Naive thymus-derived CD4-positive, alpha-beta T cell (primary cell): ENCODE data around the gene RASA2. TPM values are rescaled to one million over a fixed set of nuclear protein-coding genes. Genes with fewer than 3 reads are reported as not detected.

Source experiments
- ATAC-seq: fragments of 150-1000 bp; cut with Tn5 transposase; 2 replicates; pipeline ENCODE4 v1.10.0; 2021; ENCODE audit warnings: mild to moderate bottlenecking, moderate library complexity
- CTCF ChIA-PET: fragments of 350-600 bp; sonication (Branson Sonifier 250); formaldehyde crosslinking; loops from one replicate; lab custom pipeline; 2021; ENCODE audit warnings: antibody characterized with exemption; lab: Charles Lee
- POLR2A ChIA-PET: fragments of 350-600 bp; sonication (Branson Sonifier 250); formaldehyde crosslinking; loops from one replicate; lab custom pipeline; 2021; ENCODE audit warnings: antibody characterized with exemption, inconsistent platforms; lab: Charles Lee
- DNase-seq, 9 donors: peaks; one replicate each; pipeline versions ENCODE4 v3.0.0 to v3.0.0-alpha.2; 2020 to 2022; ENCODE audit warnings: mixed read lengths in 1 of 9
- H3K27ac ChIP-seq: one replicate; pipeline ENCODE4 v1.7.0; 2013; ENCODE audit warnings: mild to moderate bottlenecking, low read depth, low read length, moderate library complexity
- H3K27me3 ChIP-seq, 2 donors: one replicate each; pipeline ENCODE4 v1.7.0; 2013; ENCODE audit warnings: low read length in 2 of 2, mild to moderate bottlenecking in 2 of 2, moderate library complexity in 2 of 2; ENCODE audit not compliant: control insufficient read depth in 2 of 2, insufficient read depth in 2 of 2
- H3K36me3 ChIP-seq, 3 experiments: 1 replicate in 2 of 3; 2 replicates in 1 of 3; pipeline ENCODE4 v1.7.0; 2013; ENCODE audit warnings: low read length in 3 of 3, mild to moderate bottlenecking in 3 of 3, moderate library complexity in 1 of 3; ENCODE audit not compliant: insufficient read depth in 3 of 3, control insufficient read depth in 2 of 3
- H3K4me1 ChIP-seq, 2 donors: one replicate each; pipeline ENCODE4 v1.7.0; 2013; ENCODE audit warnings: low read length in 2 of 2, mild to moderate bottlenecking in 2 of 2, moderate library complexity in 1 of 2; ENCODE audit not compliant: control insufficient read depth in 2 of 2, insufficient read depth in 2 of 2
- H3K4me3 ChIP-seq: 2 replicates; pipeline ENCODE4 v1.7.0; 2013; ENCODE audit warnings: mild to moderate bottlenecking, low read length
- H3K9me3 ChIP-seq, 3 experiments: 1 replicate in 2 of 3; 2 replicates in 1 of 3; pipeline ENCODE4 v1.7.0; 2013; ENCODE audit warnings: low read length in 3 of 3; ENCODE audit not compliant: control insufficient read depth in 2 of 3
- H3K27ac Mint-ChIP-seq, 9 donors: one replicate each; pipeline ENCODE4 v1.8.0; 2020 to 2022; ENCODE audit warnings: mixed read lengths in 9 of 9, mild to moderate bottlenecking in 8 of 9, moderate library complexity in 5 of 9, inconsistent platforms in 2 of 9
- H3K27me3 Mint-ChIP-seq, 5 donors: one replicate each; pipeline ENCODE4 v1.8.0; 2021 to 2022; ENCODE audit warnings: mixed read lengths in 5 of 5, mild to moderate bottlenecking in 1 of 5
- H3K36me3 Mint-ChIP-seq, 5 donors: one replicate each; pipeline ENCODE4 v1.8.0; 2020 to 2022; ENCODE audit warnings: mixed read lengths in 5 of 5, mild to moderate bottlenecking in 3 of 5, inconsistent platforms in 1 of 5
- H3K4me1 Mint-ChIP-seq, 7 donors: one replicate each; pipeline ENCODE4 v1.8.0; 2020 to 2022; ENCODE audit warnings: mixed read lengths in 7 of 7, mild to moderate bottlenecking in 3 of 7, inconsistent platforms in 1 of 7
- H3K4me3 Mint-ChIP-seq, 10 donors: one replicate each; pipeline ENCODE4 v1.8.0; 2020 to 2022; ENCODE audit warnings: mild to moderate bottlenecking in 10 of 10, mixed read lengths in 10 of 10, moderate library complexity in 6 of 10, inconsistent platforms in 2 of 10
- H3K9me3 Mint-ChIP-seq, 11 donors: one replicate each; pipeline ENCODE4 v1.8.0; 2020 to 2022; ENCODE audit warnings: mixed read lengths in 11 of 11, mild to moderate bottlenecking in 4 of 11, inconsistent platforms in 1 of 11, moderate library complexity in 1 of 11
- intact Hi-C, 2 donors: fragments of 100-400 bp; cut with micrococcal nuclease; formaldehyde crosslinking; loops; one replicate each; pipeline ENCODE4 v1.15.1; 2023
- polyA plus RNA-seq, 2 donors: library from polyadenylated mRNA; unstranded; fragments of 300-500 nt; fragmentation: Illumina TruSeq; gene quantifications; one replicate each; pipeline ENCODE4 v1.2.3, GENCODE V29; 2021
- total RNA-seq, 6 experiments: library from RNA in 5 of 6; stranded (reverse) in 5 of 6; gene quantifications; 1 replicate in 5 of 6; 2 replicates in 1 of 6; pipeline ENCODE4 v1.2.3 and lab custom pipeline; 2021 to 2026

Gene RASA2
- total and polyA plus RNA-seq, 7 experiments from 2014 or later = 51.0 to 120 (median 77.3) TPM

GRCh38 chr3:141564241-141564640 lies 77.4 kb downstream of the RASA2 start:
- Histone ChIP-seq H3K4me1 (peaks cover 0 to 14% of the 10 kb centered on the region in 2 donors), H3K9me3 (no peaks in the 10 kb centered on the region), H3K27me3 (no peaks in the 10 kb centered on the region), H3K36me3 (peaks cover 4 to 34% (median 6%) of the 10 kb centered on the region in 3 experiments), H3K27ac (no peak overlapping the region), H3K4me3 (no peak overlapping the region)
- H3K36me3 Mint-ChIP-seq = peaks cover 5 to 22% (median 14%) of the 10 kb centered on the region in 5 donors
- ATAC-seq (no peak), DNase-seq (no peak)
- no peak overlapping the region for H3K4me3 Mint-ChIP-seq
- no peaks in the 10 kb centered on the region for H3K27me3 Mint-ChIP-seq
- intact Hi-C loops = no loop called here
- peak overlapping the region in 7 of 9 donors; percentile 11 to 77 (median 43) for H3K27ac Mint-ChIP-seq
- ChIA-PET POLR2A (interaction anchor here (1.0 kb wide), 1 partner anchor 90 kb away, joined by 4 read pairs; no protein-coding TSS in a partner anchor), CTCF (interaction anchor here (0.8 to 7.4 kb wide), 3 partner anchors 13 to 105 kb away, joined by 3 to 134 read pairs (median 64); no protein-coding TSS in a partner anchor)
- no peaks in the 10 kb centered on the region for H3K9me3 Mint-ChIP-seq
- H3K4me1 Mint-ChIP-seq = peaks cover 8 to 54% (median 29%) of the 10 kb centered on the region in 7 donors

- H3K4me1 ChIP-seq = peaks cover 0 to 3% of the 10 kb centered on the region in 2 donors
- no peaks in the 10 kb centered on the region for H3K27me3 Mint-ChIP-seq
- no peaks in the 10 kb centered on the region for H3K9me3 Mint-ChIP-seq
- peaks cover 5 to 26% (median 13%) of the 10 kb centered on the region in 5 donors for H3K36me3 Mint-ChIP-seq
- ATAC-seq = no peak
- H3K9me3 ChIP-seq = no peaks in the 10 kb centered on the region
- DNase-seq = no peak
- CTCF ChIA-PET = interaction anchor here (0.6 to 1.6 kb wide), 4 partner anchors 27 to 343 kb away, joined by 3 to 6 read pairs (median 4); no protein-coding TSS in a partner anchor
- no peak overlapping the region for H3K4me3 ChIP-seq
- intact Hi-C loops = no loop called here
- H3K4me1 Mint-ChIP-seq = peaks cover 0 to 31% (median 18%) of the 10 kb centered on the region in 7 donors
- POLR2A ChIA-PET = interaction anchor here (0.7 to 0.9 kb wide), 2 partner anchors 49 to 83 kb away, joined by 3 read pairs; no protein-coding TSS in a partner anchor
- no peaks in the 10 kb centered on the region for H3K27me3 ChIP-seq
- H3K4me3 Mint-ChIP-seq = no peak overlapping the region
- no peak overlapping the region for H3K27ac ChIP-seq
- peaks cover 4 to 41% (median 18%) of the 10 kb centered on the region in 3 experiments for H3K36me3 ChIP-seq
- peak overlapping the region in 4 of 9 donors; percentile 46 to 76 (median 58) for H3K27ac Mint-ChIP-seq
Observed at GRCh38 chr3:141570068-141570467, 83.2 kb downstream of the RASA2 start.

- peak overlapping the region; percentile 47 for H3K27ac ChIP-seq
- DNase-seq (peak in 4 of 9 donors; percentile 14 to 44 (median 41)), ATAC-seq (peak; percentile 82)
- peaks cover 4 to 36% (median 19%) of the 10 kb centered on the region in 5 donors for H3K36me3 Mint-ChIP-seq
- H3K4me1 Mint-ChIP-seq = peaks cover 8 to 17% (median 12%) of the 10 kb centered on the region in 7 donors
- no peaks in the 10 kb centered on the region for H3K27me3 Mint-ChIP-seq
- H3K36me3 ChIP-seq = peaks cover 26 to 71% (median 34%) of the 10 kb centered on the region in 3 experiments
- intact Hi-C loops = loop anchor here (1.0 to 5.0 kb wide), 8 partner anchors 66 to 704 kb away; partner anchors contain the start of gene RNF7 (in 1 of the 2)
- no peaks in the 10 kb centered on the region for H3K9me3 Mint-ChIP-seq
- H3K27ac Mint-ChIP-seq = peak overlapping the region; percentile 36 to 88 (median 69)
- H3K4me3 ChIP-seq = no peak overlapping the region
- no peaks in the 10 kb centered on the region for H3K4me1 ChIP-seq
- no peaks in the 10 kb centered on the region for H3K9me3 ChIP-seq
- peak overlapping the region in 8 of 10 donors; percentile 7 to 64 (median 48) for H3K4me3 Mint-ChIP-seq
- ChIA-PET CTCF (interaction anchor here (1.0 to 2.0 kb wide), 4 partner anchors 14 to 299 kb away, joined by 3 to 10 read pairs (median 6); no protein-coding TSS in a partner anchor), POLR2A (no interaction called here)
- no peaks in the 10 kb centered on the region for H3K27me3 ChIP-seq
Observed at GRCh38 chr3:141575879-141576743, 89.3 kb downstream of the RASA2 start.

GRCh38 chr3:141576744-141577052 lies 89.9 kb downstream of the RASA2 start:
- intact Hi-C loops = loop anchor here (1.0 to 5.0 kb wide), 8 partner anchors 66 to 704 kb away; partner anchors contain the start of gene RNF7 (in 1 of the 2)
- no peak for DNase-seq

GRCh38 chr3:141578202-141578973 lies 91.6 kb downstream of the RASA2 start:
- peak overlapping the region in 3 of 9 donors; percentile 24 to 58 (median 25) for H3K27ac Mint-ChIP-seq
- H3K27me3 Mint-ChIP-seq = no peaks in the 10 kb centered on the region
- peaks cover 4 to 27% (median 21%) of the 10 kb centered on the region in 5 donors for H3K36me3 Mint-ChIP-seq
- Histone ChIP-seq H3K4me3 (no peak overlapping the region), H3K27ac (no peak overlapping the region), H3K9me3 (no peaks in the 10 kb centered on the region), H3K27me3 (no peaks in the 10 kb centered on the region), H3K4me1 (no peaks in the 10 kb centered on the region), H3K36me3 (peaks cover 30 to 72% (median 30%) of the 10 kb centered on the region in 3 experiments)
- DNase-seq (no peak), ATAC-seq (no peak)
- peaks cover 8 to 17% (median 12%) of the 10 kb centered on the region in 7 donors for H3K4me1 Mint-ChIP-seq
- ChIA-PET POLR2A (no interaction called here), CTCF (interaction anchor here (1.3 kb wide), 1 partner anchor 700 kb away, joined by 4 read pairs; no protein-coding TSS in a partner anchor)
- H3K4me3 Mint-ChIP-seq = no peak overlapping the region
- intact Hi-C loops = loop anchor here (2.0 to 5.0 kb wide), 2 partner anchors 14 to 64 kb away; no protein-coding TSS in a partner anchor
- H3K9me3 Mint-ChIP-seq = no peaks in the 10 kb centered on the region

More at GRCh38 chr3:141576744-141577052, 89.9 kb downstream of the RASA2 start:
- H3K4me1 Mint-ChIP-seq = peaks cover 8 to 17% (median 12%) of the 10 kb centered on the region in 7 donors
- Histone ChIP-seq H3K27me3 (no peaks in the 10 kb centered on the region), H3K36me3 (peaks cover 32 to 71% (median 34%) of the 10 kb centered on the region in 3 experiments), H3K4me1 (no peaks in the 10 kb centered on the region), H3K9me3 (no peaks in the 10 kb centered on the region), H3K4me3 (no peak overlapping the region), H3K27ac (no peak overlapping the region)
- ChIA-PET POLR2A (no interaction called here), CTCF (interaction anchor here (0.8 to 2.0 kb wide), 6 partner anchors 12 to 341 kb away, joined by 3 to 10 read pairs (median 4); no protein-coding TSS in a partner anchor)
- H3K27me3 Mint-ChIP-seq = no peaks in the 10 kb centered on the region
- peaks cover 4 to 35% (median 19%) of the 10 kb centered on the region in 5 donors for H3K36me3 Mint-ChIP-seq
- peak overlapping the region in 2 of 10 donors; percentile 26 to 57 for H3K4me3 Mint-ChIP-seq
- peak overlapping the region in 7 of 9 donors; percentile 36 to 79 (median 69) for H3K27ac Mint-ChIP-seq
- no peaks in the 10 kb centered on the region for H3K9me3 Mint-ChIP-seq
- no peak for ATAC-seq
